K562 (cell line): Measurements from ENCODE around the gene AMBRA1. TPM values are rescaled to one million over a fixed set of nuclear protein-coding genes. Genes with fewer than 3 reads are reported as not detected.

Experiments
- CGGBP1 ChIP-seq: fragments of 250-450 bp; sonication (Bioruptor Pico); IDR thresholded peaks from 2 replicates; pipeline ENCODE4 v1.9.0; 2021; ENCODE audit warnings: mild to moderate bottlenecking
- CTCFL ChIP-seq: IDR thresholded peaks from 2 replicates; pipeline ENCODE4 v1.6.1; 2011; ENCODE audit warnings: borderline replicate concordance, low read depth, mild to moderate bottlenecking, moderate library complexity, low read length; ENCODE audit not compliant: insufficient read depth, poor library complexity, severe bottlenecking
- DMBX1 ChIP-seq: fragments of 250-450 bp; sonication (Bioruptor Pico); IDR thresholded peaks from 2 replicates; pipeline ENCODE4 v1.8.0; 2022; ENCODE audit warnings: inconsistent platforms, mild to moderate bottlenecking, moderate library complexity, borderline replicate concordance
- DNMT1 ChIP-seq: fragments of 450-650 bp; IDR thresholded peaks from 2 replicates; pipeline ENCODE4 v1.6.1; 2016; ENCODE audit warnings: antibody characterized with exemption, mild to moderate bottlenecking
- EP400 ChIP-seq: fragments of 450-650 bp; IDR thresholded peaks from 2 replicates; pipeline ENCODE4 v1.6.1; 2017; ENCODE audit warnings: antibody characterized with exemption, mild to moderate bottlenecking, moderate library complexity
- GATAD2A ChIP-seq: fragments of 450-650 bp; IDR thresholded peaks from 2 replicates; pipeline ENCODE4 v1.6.1; 2017
- MAFF ChIP-seq: IDR thresholded peaks from 2 replicates; pipeline ENCODE4 v1.6.1; 2012; ENCODE audit warnings: low read length, improper control_type of control experiment
- MCM7 ChIP-seq, 2 experiments: fragments of 450-650 bp; IDR thresholded peaks; 2 replicates each; pipeline ENCODE4 v1.6.1; 2016 to 2018
- MXD1 ChIP-seq: fragments of 250-450 bp; sonication (Bioruptor Pico); IDR thresholded peaks from 2 replicates; pipeline ENCODE4 v1.8.0; 2021; ENCODE audit warnings: borderline replicate concordance, mild to moderate bottlenecking, moderate library complexity; ENCODE audit not compliant: poor library complexity, severe bottlenecking
- NCOA1 ChIP-seq: fragments of 450-650 bp; IDR thresholded peaks from 2 replicates; pipeline ENCODE4 v1.6.1; 2016; ENCODE audit warnings: low read depth
- NR0B1 ChIP-seq: fragments of 450-650 bp; IDR thresholded peaks from one replicate; pipeline ENCODE4 v1.6.1; 2018; ENCODE audit warnings: mild to moderate bottlenecking, moderate library complexity; ENCODE audit not compliant: partially characterized antibody
- OTX1 ChIP-seq: fragments of 450-650 bp; formaldehyde crosslinking; IDR thresholded peaks from 2 replicates; pipeline ENCODE4 v1.4.0; 2022; ENCODE audit warnings: mild to moderate bottlenecking
- RAD51 ChIP-seq: fragments of 450-650 bp; IDR thresholded peaks from 2 replicates; pipeline ENCODE4 v1.7.1; 2016; ENCODE audit warnings: low read depth, mild to moderate bottlenecking, borderline replicate concordance
- U2AF1 ChIP-seq: fragments of 200-400 bp; formaldehyde crosslinking; optimal IDR thresholded peaks from 2 replicates; pipeline ENCODE3; 2017; ENCODE audit warnings: mild to moderate bottlenecking, low read depth, low read length, moderate library complexity
- XRCC4 ChIP-seq: IDR thresholded peaks from one replicate; pipeline ENCODE4 v1.6.1; 2011; ENCODE audit not compliant: insufficient read depth, insufficient read length; ENCODE audit errors: extremely low read depth
- ZFX ChIP-seq: sonication (generic); formaldehyde crosslinking; IDR thresholded peaks from 2 replicates; pipeline ENCODE4 v1.8.0; 2022; ENCODE audit warnings: mild to moderate bottlenecking, missing genetic modification reagents, moderate library complexity
- ZNF146 ChIP-seq: IDR thresholded peaks from one replicate; pipeline ENCODE4 v1.6.1; 2018; ENCODE audit warnings: missing compliant biosample characterization; ENCODE audit not compliant: unreplicated experiment
- ZNF79 ChIP-seq: fragments of 250-450 bp; sonication (Bioruptor Pico); IDR thresholded peaks from 2 replicates; pipeline ENCODE4 v1.4.0; 2020; ENCODE audit warnings: low read depth, mild to moderate bottlenecking, moderate library complexity
- polyA plus RNA-seq, 8 experiments: library from polyadenylated mRNA; depleted of rRNA in 4 of 8; stranded (reverse) in 5 of 8; unstranded in 3 of 8; fragments of >200 nt; fragmentation: Nextera tagmentation in 2 of 8; fragmentation: Illumina TruSeq in 1 of 8; extraction: Ambion mirVana in 2 of 8; extraction: Trizol in 1 of 8; gene quantifications; 2 replicates each; pipeline versions ENCODE4 v1.2.1 to v1.2.3, GENCODE V29; 2011 to 2014; ENCODE audit warnings: inconsistent platforms in 1 of 8, missing spikeins in 1 of 8
- total RNA-seq, 7 experiments: library from RNA; depleted of rRNA in 6 of 7; stranded (reverse); fragments of >200 nt in 6 of 7; fragmentation: Illumina TruSeq in 2 of 7; extraction: Trizol in 2 of 7; gene quantifications; 2 replicates each; pipeline versions ENCODE4 v1.2.1 to v1.2.3, GENCODE V29; 2011 to 2021; ENCODE audit warnings: low replicate concordance in 1 of 7
- TF ChIP-seq, protein P1 (sequence below): sonication (generic); formaldehyde crosslinking; IDR thresholded peaks from 2 replicates; pipeline ENCODE4 v1.5.0; 2020; ENCODE audit warnings: missing genetic modification reagents
- TF ChIP-seq, protein P2 (sequence below), 2 experiments: fragments of 450-650 bp in 1 of 2; sonication (generic) in 1 of 2; formaldehyde crosslinking; conservative IDR thresholded peaks; 2 replicates each; pipeline versions ENCODE4 v1.4.0 to v1.8.1; 2020 to 2022; ENCODE audit warnings: mild to moderate bottlenecking in 1 of 2, missing genetic modification reagents in 1 of 2

Gene AMBRA1
- total and polyA plus RNA-seq, 9 of the 15 experiments (the other 6 are each of a cell fraction or from before 2014, with no cell fraction given): 0.15 to 24.5 (median 13.0) TPM

- TF ChIP-seq NR0B1 (no peak), MXD1 (CRISPR knock-in tag) (no peak), OTX1 (CRISPR knock-in tag) (no peak), ZFX (no peak), EP400 (peak; percentile 42; the same call in 1 of the 2 replicates), GATAD2A (no peak), MCM7 (IDR thresholded peaks at IDR 0.05) (no peak), CTCFL (no peak), MAFF (no peak), ZNF146 (CRISPR knock-in tag) (no peak), RAD51 (no peak), DMBX1 (no peak), NCOA1 (peak; percentile 51; the same call in 1 of the 2 replicates), U2AF1 (no peak), CGGBP1 (no peak), ZNF79 (CRISPR knock-in tag) (no peak), XRCC4 (no peak), DNMT1 (no peak)
- TF ChIP-seq, protein P1, sequence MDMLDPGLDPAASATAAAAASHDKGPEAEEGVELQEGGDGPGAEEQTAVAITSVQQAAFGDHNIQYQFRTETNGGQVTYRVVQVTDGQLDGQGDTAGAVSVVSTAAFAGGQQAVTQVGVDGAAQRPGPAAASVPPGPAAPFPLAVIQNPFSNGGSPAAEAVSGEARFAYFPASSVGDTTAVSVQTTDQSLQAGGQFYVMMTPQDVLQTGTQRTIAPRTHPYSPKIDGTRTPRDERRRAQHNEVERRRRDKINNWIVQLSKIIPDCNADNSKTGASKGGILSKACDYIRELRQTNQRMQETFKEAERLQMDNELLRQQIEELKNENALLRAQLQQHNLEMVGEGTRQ: no peak
- TF ChIP-seq, protein P2, sequence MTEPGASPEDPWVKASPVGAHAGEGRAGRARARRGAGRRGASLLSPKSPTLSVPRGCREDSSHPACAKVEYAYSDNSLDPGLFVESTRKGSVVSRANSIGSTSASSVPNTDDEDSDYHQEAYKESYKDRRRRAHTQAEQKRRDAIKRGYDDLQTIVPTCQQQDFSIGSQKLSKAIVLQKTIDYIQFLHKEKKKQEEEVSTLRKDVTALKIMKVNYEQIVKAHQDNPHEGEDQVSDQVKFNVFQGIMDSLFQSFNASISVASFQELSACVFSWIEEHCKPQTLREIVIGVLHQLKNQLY (CRISPR knock-in tag; conservative IDR thresholded peaks at IDR 0.05): no peak
These were observed 39.3 kb downstream of the AMBRA1 start (continued) for GRCh38 chr11:46554213-46555147.
